Adrenal gland (tissue), 5 donors: ENCODE results near the gene ST6GALNAC4.

Source experiments
- CTCF ChIP-seq, 6 experiments: fragments of 450-650 bp in 4 of 6; fragments of 200-600 bp in 2 of 6; sonication (generic) in 1 of 6; IDR thresholded peaks; 1 replicate in 5 of 6; 2 replicates in 1 of 6; pipeline versions ENCODE4 v1.5.1 to v1.8.0; 2016 to 2021; ENCODE audit warnings: antibody characterized with exemption in 6 of 6, mild to moderate bottlenecking in 2 of 6, moderate library complexity in 1 of 6
- POLR2A ChIP-seq, 2 donors: fragments of 450-650 bp; IDR thresholded peaks; one replicate each; pipeline ENCODE4 v1.6.1; 2017; ENCODE audit warnings: antibody characterized with exemption in 2 of 2, mild to moderate bottlenecking in 2 of 2, moderate library complexity in 1 of 2
- donor health status: DM: no; HTN: no; CAD: no.

GRCh38 chr9:127943731-127944144, 26.9 kb upstream of the ST6GALNAC4 start:
- TF ChIP-seq CTCF (IDR thresholded peaks at IDR 0.05) (peak; percentile 81 to 96 (median 92)), POLR2A (IDR thresholded peaks at IDR 0.05) (no peak)
